RPMI7951 (cell line): Measurements from ENCODE around the gene ASIC4. TPM values are rescaled to one million over a fixed set of nuclear protein-coding genes. Genes with fewer than 3 reads are reported as not detected.
A peak's percentile ranks its signal among the peaks of the same experiment; 100 is the strongest.

ENCODE experiments used
- DNase-seq: peaks from one replicate; pipeline ENCODE4 v3.0.0-alpha.2; 2012; ENCODE audit warnings: low read depth
- total RNA-seq: library from RNA; depleted of rRNA; stranded (reverse); fragments of >200 nt; shearing (Covaris generic); gene quantifications from 2 replicates; pipeline ENCODE4 v1.2.3, GENCODE V29; 2014

ASIC4 gene
- total RNA-seq, 1 experiment from 2014 or later = not detected

DNA sequence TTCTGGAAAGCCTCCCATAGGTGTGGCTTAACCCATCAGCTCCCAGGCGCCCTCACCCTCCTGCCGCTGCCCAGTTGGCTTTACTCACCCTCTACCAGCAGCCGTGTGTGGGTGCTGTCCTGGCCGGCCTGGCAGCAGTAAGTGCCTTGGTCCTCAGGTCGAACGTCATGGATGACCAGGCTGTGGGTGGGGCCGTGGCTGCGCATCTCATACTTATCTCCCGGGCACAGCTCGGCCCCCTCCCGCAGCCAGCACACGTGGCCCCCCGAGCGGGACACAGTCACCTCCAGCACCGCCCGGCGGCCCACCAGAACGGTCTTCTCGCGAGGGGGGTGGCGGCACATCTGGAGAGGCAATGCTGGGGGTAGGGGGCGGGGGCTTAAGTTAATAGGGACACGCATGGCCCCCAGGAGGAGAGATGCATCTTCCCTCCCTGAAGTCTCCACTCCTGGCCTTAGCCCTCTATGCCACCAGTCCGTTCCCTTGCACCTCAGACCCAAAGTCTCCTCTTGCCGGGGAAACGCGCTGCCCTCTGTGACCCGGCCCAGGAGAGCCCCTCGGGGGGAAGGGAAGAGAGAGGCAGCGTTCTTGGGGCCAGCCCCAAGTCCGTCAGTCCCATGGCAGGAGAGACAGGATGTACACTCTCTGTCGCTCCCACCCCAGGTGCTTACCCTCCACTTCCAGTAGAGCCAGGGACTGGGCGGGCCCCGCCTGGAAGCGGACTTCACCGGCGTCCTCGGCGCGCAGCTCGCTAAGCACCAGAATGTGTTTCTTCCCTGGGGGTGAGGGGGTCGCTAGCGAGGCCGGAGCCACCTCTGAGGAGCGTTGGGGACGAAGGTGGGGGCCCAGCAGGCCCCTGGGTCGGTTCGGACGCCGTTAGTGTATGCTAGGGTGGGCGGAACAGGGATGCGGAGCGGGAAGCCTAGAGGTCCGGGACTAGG, 37.4 kb downstream of the ASIC4 start:
- peak; percentile 67 for DNase-seq

DNA sequence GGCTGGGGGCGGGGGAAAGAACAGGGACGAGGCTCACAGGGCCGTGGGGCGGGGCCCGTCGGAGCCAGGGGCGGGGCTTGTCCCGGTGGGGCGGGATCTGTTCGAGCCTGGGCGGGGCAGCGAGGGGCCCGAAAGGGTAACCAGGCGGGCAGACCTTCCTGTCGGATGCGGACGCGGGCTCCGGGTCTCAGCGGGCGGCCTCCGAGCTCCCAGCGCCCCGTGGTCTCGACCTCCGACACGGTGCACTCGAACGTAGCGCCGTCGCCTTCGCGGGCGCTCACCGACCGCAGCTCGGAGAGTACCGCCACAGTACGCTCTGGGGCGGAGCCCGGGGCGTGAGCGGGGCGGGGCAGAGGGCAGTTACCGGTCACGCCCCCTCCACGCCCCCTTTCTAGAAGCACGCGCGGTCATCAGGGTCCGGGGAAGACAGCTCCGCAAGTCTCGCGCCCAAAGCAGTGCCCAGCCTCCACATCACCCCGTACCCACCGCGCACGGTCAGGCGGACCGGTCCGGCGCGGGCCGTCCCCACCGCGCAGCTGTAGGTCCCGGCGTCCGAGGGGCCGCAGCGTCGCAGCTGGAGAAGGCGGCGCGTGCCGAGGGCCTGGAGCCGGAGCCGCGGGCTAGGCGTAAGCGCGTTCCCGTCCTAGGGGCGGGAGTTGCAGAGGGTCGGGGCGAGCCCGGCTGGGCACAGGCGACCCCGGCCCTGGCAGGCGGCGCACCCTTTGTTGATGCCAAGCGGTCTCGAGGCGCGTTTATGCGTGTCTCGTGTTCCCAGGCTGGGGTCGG, 38.3 kb downstream of the ASIC4 start:
- peak; percentile 83 for DNase-seq

DNA sequence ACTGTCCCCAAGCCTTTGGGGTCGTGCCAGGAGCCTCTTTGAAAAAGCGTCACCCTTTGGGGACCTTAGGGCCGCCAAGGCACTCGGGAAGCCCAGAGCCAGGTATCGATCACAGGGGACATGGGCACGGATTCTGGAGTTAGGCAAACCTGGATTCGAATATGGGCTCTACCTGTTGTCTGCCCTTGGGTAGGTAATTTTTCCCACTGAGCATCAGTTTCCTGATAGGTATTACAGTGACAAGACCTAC, 38.8 kb downstream of the ASIC4 start:
- DNase-seq = no peak

DNA sequence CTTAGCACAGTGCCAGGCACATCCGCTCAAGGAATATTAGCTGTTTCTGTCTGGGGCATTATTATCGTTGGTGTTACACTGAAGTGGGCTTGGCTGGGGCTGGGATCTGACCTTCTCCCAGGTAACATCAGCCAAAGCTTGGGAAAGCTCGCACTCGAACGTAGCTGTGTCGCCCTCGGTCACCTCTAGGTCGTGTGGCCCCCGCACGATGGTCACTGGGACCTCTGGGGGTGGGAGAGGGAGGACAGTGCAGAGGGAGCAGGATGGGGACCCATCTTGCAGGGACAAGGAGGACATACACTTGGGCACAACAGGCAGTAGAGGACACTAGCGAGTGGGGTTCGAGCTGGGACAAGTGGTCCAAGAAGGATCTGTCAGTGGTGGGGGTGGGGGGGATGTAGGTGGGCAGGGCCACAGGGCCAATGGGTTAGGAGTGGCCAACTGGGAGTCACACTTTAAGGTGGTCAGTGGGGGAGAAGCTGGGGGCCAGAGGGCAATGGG, 39.2 kb downstream of the ASIC4 start:
- DNase-seq = no peak

DNA sequence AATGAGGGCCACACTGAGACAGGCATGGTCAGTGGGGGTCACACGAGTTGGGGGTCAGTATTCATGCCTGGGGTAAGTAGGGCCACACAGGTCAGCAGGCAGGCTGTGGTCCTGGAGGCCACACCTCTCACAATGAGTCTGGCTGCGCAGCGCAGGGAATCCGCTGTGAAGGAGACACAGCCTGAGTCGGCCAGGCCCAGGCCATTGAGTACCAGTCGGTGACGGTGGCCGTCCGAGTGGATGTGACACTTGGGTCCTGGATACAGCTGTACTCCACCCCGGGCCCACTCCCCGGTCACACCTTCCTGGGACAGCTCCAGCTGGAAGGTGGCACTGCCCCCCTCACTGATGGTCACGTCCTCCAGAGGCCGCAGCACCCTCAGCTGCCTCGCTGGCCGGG, 40.1 kb downstream of the ASIC4 start:
- no peak for DNase-seq

DNA sequence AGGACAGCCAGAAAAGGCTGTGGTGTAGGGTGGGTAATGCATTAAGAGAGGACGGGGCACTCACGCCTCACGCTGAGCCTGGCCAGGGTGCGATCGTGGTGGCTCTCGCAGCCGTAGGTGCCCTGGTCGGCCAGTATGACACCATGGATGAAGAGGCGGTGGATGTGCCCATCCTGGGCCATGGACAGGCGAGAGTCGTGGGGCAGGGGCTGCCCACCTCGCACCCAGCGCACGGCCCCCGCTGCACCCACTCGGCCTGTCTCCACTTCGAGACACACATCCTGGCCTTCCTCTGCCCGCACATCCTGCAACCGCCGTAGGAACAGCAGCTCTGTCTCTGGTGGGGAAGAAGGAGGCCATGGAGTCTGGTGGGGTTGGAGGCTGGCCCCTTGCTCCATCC, 41.7 kb downstream of the ASIC4 start:
- no peak for DNase-seq

DNA sequence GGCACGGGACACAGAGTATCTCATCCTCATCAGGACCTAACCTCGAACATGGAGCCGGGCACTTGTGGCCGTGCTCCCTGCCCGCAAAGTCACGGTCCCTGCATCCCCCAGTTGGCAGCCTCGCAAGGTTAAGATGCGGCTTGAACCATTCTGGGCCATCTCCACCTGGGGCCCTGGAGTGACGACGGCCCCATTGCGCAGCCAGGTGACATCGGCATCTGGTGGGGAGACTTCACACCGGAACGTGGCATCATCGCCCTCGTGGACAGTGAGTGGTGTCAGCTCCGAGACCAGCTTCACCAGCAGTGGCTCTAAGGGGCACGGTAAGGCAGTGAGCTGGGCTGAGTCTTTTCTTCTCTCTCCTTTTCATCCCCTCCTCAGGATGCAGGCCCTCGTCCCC, 42.1 kb downstream of the ASIC4 start:
- DNase-seq = no peak

DNA sequence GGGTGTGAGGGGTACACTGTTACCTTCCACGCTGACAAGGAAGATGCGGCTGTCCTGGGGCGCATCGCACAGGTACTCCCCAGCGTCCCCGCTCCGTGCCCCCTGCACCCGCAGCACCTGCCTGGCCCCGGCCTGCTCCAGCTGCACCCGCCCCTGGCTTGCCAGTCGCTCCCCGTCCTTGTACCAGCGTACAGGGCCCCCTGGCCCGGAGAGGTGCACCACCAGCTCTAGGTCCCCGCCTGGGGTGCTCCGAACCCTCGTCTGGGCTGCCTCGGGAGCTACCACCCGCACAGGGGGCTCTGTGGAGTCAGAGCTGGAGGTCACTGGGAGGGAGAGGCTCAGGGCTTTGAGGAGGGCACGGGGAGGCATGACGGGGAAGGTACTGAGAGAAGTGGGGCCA, 43.0 kb downstream of the ASIC4 start:
- DNase-seq = no peak

DNA sequence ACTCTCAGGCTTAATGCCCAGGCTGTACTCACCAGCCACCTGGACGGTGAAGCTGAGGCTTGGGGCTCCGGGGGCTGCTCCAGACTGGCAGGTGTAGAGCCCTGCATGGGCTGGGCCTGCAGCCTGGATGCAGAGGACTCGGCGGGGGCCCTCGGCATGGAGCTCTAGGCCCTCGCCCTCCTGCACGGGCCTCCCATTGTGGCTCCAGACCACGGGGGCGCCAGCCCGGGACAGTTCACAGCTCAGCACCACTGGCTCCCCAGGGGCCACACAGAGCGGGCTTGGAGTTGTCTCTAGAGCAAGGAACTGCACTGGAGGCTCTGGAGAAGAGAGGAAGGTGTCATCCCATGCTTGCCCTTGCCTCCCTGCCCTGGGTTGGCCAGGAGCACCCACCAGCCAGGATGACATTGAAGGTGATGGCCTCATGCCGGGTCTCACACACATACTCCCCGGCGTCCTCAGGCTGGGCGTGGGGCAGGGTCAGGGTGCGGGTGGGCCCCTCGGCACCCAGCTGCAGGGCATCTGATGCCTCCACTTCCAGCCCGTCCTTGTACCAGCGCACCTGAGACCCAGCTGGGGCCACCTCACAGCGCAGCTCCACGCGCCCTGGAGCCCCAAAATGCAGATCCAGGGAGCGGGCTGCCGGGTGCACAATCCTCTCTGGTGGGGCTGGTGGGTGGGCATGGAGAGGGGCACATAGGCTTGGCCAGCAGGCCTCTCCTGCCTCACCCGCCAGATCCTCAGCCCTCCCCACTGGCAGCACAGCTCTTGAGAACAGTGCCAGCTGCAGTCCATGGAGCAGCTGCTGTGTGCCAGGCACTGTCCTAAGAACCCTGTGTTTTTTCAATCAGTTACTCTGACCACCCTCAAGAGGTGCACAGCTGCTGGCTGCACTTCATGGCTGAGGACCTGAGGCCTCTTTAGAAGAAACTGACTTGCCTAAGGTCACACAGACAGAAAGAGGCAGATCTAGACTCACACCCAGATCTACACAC, 43.8 kb downstream of the ASIC4 start:
- no peak for DNase-seq

DNA sequence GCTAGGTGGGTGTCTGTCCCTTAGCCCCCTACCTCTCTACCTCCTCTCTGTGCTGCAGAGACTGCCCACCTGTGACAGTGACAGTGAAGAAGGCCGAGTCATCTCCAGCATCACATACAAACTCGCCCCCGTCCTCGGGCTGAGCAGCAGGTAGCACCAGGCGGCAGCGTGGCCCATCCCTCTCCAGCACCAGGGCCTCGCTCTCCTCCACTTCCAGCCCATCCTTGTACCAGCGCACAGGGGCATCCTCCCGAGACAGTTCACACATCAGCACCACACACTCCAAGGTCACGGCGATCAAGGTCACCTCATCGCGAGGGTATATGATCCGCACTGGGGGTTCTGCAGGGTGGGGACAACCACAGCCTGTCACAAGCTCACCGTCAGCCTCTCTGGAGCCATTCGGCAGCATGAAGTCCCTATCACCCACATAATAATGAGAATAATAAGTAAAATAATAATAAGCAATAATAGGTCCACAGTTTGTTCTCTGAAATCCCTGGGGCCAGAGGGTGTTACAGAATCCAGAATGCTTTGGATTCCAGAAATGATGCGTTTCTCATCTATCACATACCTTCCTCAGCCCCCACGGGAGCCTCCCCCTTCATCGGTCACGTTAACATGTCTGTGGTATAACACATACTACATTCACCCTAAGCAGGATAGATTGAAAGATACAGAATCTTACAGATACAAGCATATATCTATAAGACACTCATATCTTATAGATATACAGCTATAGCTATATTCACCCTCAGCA, 45.1 kb downstream of the ASIC4 start:
- no peak for DNase-seq

DNA sequence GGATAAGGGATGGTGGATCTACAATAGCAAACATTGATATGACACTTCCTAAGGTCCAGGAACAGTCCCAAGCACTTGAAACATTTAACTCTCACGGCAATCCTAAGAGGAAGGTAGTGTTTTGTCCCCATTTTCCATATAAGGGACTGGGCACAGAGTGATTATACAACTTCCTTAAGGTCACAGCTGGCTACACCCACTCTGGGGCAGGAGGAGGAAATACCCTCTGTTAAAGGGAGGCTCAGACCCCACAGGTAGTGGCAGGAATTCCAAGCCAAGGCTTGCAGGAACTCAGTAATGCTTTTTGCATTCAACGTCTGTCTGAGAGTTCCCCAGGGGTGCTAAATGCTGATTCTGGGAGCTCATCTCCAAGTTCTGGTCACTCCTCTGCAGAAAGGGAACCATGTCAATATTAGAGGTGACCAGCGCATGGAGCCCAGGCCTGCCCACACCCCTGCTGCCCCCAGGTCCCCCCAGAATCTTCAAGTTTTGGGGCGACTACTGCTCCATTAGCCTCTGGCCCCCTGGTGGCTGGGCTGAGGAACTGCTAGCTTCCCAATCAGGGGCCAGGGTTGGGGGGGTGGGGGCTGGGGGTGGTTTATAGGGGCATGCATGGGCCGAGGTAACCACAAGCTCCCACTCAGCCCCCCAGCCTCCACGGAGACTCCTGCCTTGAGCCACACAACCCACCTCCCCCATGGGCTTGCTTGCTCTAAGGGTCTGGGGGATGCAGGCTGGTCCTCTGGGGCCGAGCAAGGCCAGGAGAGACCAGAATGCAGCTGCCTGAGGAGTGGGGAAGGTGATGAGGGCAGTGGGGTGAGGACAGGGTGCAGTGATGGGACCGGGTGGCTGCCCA, 46.0 kb downstream of the ASIC4 start:
- DNase-seq = no peak

DNA sequence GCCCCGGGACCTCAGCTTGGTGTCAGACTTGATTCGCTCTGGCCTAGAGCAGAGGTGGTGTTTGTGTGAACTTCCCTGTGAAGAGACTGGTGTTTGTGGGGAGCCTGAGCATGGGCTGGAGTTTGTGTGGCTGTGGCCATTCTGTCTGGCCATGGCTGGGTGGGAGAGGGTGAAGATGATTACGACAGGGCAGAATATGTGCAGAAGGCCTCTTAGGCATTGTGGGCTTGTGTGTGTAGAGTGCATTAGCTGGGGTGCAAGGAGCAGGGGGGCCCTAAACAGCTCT, 46.6 kb downstream of the ASIC4 start:
- DNase-seq = no peak

DNA sequence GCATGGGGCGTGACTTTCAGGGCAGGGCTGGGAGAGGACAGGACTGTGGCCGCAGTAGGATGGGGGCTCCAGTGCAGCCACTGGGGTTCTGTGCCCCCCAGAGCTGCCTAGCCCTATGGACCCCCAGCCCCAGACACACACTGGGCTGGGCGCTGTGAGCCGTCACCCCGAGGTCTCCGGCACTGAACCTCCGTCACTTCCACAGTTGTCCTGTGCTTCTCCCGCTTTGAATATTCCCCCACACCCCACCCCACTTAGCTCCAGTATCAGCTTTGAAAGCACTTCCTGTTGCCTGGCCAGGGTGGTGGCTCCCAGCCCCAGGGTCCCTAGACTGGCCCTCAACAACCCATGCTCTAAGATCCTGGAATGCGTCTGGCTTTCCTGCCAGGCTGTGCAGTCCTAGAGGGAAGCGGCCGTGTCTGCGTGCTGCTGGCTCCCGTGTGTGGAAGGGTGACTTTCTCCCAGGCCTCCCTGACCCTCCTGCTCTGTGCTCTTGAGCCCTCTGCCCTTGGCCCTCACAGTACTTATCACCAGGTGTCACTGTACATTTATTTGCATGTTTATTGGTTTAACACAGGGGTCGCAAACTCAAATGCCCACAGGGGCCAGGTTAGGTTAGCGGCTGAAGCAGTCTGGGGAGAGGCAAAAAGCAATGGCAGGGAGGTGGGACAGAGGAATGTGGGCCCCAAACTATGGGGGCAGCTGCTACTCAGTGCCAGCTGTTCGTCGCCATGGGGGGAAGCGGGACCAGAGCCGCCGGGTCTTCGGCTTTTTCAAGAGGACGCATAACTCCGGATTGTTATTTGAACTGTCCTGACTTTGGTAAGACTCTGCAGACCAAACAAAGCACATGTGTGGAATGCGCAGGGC, 47.1 kb downstream of the ASIC4 start:
- no peak for DNase-seq

DNA sequence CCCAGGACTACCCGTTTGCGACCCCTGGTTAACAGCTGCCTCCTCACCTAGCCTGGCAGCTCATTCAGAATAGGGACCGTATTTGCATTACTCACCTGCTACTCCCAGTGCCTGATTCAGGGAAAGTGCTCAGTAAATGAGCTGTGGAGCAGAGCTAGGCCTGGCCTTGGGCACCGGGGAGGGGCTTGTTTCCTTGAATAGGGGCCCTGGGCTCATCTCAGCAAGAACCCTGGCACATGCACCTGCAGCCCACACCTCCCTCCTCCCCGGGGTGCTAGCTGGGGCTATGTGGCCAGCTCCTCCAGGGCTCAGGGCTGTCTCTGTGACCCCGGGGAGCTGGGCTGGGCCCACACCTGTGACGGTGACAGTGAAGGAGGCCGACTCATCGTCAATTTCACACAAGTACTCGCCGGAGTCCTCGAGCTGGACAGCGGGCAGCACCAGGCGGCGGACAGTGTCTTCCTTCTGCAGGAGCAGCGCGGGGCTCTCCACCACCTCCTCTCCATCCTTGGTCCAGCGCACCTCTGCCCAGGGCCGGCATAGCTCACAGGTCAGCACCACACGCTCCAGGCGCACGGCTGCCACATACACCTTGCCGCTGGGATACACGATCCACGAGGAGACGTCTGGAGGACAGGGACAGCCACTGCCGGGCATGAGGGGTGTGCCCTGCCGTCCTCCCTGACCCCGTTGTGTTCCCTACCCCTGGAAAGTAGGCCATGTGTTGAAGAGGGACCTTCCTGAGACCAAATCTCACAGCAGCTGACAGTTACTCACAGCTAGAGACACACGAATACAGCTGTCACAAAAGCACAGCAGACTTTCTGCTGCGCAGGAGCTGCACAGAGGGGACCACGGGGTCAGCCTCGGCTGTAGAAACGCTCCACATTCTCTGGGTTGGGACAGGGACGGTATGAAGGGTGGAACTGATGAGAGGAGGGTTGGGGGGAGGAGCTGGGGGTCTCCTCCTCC, 48.1 kb downstream of the ASIC4 start:
- no peak for DNase-seq

DNA sequence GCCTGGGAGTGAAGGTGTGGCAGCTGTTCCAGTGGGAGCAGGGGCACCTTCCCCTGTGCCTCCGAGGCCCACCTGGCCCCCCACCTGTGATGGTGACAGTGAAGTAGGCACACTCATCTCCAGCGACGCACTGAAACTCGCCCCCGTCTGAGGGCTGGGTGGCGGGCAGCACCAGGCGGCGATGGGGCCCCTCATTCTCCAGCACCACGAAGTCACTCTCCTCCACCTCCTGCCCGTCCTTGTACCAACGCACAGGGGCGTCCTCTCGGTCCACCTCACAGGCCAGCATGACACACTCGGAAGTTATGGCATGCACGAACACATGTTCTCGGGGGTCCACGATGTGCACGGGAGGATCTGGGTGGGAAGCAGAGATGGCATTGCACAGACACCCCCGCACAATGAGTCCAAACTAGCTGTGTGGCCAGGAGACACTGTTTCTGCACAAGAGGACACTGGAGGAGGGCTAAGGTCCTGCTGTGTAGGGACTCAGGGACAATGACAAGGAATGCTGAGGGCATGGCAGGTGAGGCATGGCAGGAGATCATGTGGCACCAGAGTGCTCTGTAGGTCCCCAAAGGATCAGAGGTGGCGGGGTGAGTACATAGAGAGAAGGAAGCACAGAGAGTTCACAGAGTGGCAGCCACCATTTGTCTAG, 49.1 kb downstream of the ASIC4 start:
- DNase-seq = no peak

DNA sequence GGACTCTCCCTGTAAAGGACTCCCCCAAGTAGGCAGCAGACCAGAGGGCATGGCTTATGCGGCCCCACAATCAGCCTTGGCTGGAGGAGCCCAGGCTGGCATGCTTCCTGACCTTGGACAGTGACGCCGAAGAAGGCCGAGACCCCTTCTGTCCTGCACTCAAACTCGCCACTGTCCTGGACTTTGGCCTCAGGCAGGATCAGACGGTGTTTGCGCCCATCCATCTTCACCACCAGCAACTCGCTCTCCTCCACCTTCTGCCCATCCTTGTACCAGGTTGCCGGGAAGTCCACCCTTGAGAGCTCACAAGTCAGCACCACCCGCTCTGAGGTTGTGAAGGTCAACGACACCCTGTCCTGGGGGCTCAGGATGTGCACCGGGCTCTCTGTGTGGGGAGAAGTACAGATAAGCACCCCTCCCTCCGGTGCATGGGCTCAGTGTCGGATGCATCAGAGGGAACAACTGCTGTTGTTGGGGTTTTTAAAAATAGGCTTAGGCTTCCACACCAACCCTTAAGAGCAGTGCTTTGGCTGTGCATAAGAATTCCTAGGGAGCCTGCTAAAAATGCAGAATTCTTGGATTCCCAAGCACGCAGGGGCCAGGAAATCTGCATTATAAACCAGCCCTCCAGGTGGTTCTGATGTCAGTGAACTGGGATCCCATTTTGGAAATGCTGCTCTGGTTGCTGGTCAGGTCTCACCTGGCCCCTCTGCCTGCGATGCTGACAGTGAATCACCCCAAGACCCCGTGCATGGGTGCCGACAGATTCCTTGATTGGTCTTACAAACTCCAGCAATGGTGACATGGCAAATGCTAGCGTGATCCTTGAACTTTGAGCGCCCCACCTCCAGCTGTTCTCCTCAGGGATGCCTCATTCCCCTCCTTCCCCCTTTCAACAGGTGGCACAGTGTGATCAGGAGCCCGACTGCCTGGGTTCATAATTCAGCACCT, 51.1 kb downstream of the ASIC4 start:
- no peak for DNase-seq
